Spleen (tissue), 11 donors: ENCODE data around the gene SHISA9. TPM values are rescaled to one million over a fixed set of nuclear protein-coding genes. Genes with fewer than 3 reads are reported as not detected.

ENCODE experiments used
- DNase-seq: peaks from one replicate; pipeline ENCODE4 v3.0.0-alpha.2; 2020
- H3K27ac ChIP-seq, 8 donors: fragments of 200-600 bp; sonication (generic) in 7 of 8; 1 replicate in 4 of 8; 2 replicates in 4 of 8; pipeline versions ENCODE4 v1.5.0 to v1.8.0; 2016 to 2021; ENCODE audit warnings: inconsistent platforms in 4 of 8, mild to moderate bottlenecking in 4 of 8, moderate library complexity in 1 of 8
- H3K27me3 ChIP-seq, 7 donors: fragments of 200-600 bp; sonication (generic) in 6 of 7; replicated peaks in 1 of 7; 1 replicate in 4 of 7; 2 replicates in 3 of 7; pipeline versions ENCODE4 v1.5.0 to v1.8.0; 2016 to 2021; ENCODE audit warnings: inconsistent platforms in 3 of 7, mild to moderate bottlenecking in 1 of 7
- H3K36me3 ChIP-seq, 6 donors: fragments of 200-600 bp; sonication (generic) in 5 of 6; 1 replicate in 4 of 6; 2 replicates in 2 of 6; pipeline versions ENCODE4 v1.5.0 to v1.8.0; 2016 to 2021; ENCODE audit warnings: inconsistent platforms in 2 of 6
- H3K4me1 ChIP-seq, 6 donors: fragments of 200-600 bp; sonication (generic) in 5 of 6; 1 replicate in 3 of 6; 2 replicates in 3 of 6; pipeline versions ENCODE4 v1.5.0 to v1.8.0; 2016 to 2021; ENCODE audit warnings: inconsistent platforms in 3 of 6
- H3K4me3 ChIP-seq, 8 donors: fragments of 200-600 bp; sonication (generic) in 7 of 8; 1 replicate in 4 of 8; 2 replicates in 4 of 8; pipeline versions ENCODE4 v1.5.0 to v1.8.0; 2016 to 2021; ENCODE audit warnings: inconsistent platforms in 4 of 8, mild to moderate bottlenecking in 4 of 8, moderate library complexity in 2 of 8
- H3K9me3 ChIP-seq, 8 donors: fragments of 200-600 bp; sonication (generic) in 7 of 8; 1 replicate in 4 of 8; 2 replicates in 4 of 8; pipeline versions ENCODE4 v1.5.0 to v1.8.0; 2016 to 2021; ENCODE audit warnings: inconsistent platforms in 4 of 8
- CTCF ChIP-seq, 11 experiments: fragments of 200-600 bp in 7 of 11; fragments of 450-650 bp in 4 of 11; sonication (generic) in 4 of 11; IDR thresholded peaks in 8 of 11; conservative IDR thresholded peaks in 3 of 11; 1 replicate in 7 of 11; 2 replicates in 4 of 11; pipeline versions ENCODE4 v1.4.0 to v1.8.0; 2016 to 2021; ENCODE audit warnings: antibody characterized with exemption in 11 of 11, inconsistent platforms in 4 of 11, mild to moderate bottlenecking in 1 of 11
- POLR2A ChIP-seq, 3 donors: fragments of 450-650 bp; IDR thresholded peaks; one replicate each; pipeline ENCODE4 v1.5.1; 2017; ENCODE audit warnings: antibody characterized with exemption in 3 of 3, mild to moderate bottlenecking in 1 of 3
- POLR2AphosphoS5 ChIP-seq, 3 donors: sonication (generic); formaldehyde crosslinking; IDR thresholded peaks; one replicate each; pipeline ENCODE4 v1.5.1; 2017; ENCODE audit warnings: antibody characterized with exemption in 3 of 3
- WGBS, 5 donors: extraction: QIAGEN DNeasy Blood & Tissue Kit in 3 of 5; methylation state at CpG; one replicate each; pipeline versions ENCODE4 v1.1.5 to v1.1.7; 2013 to 2018; 5-methylcytosine and 5-hydroxymethylcytosine counted together
- intact Hi-C: fragments of 100-400 bp; cut with DNase I; formaldehyde crosslinking; loops from one replicate; pipeline ENCODE4 v1.15.0; 2023; ENCODE audit warnings: low total_unique reads
- polyA plus RNA-seq, 3 donors: library from polyadenylated mRNA; stranded (reverse); fragments of 200-250 nt; gene quantifications; one replicate each; pipeline ENCODE4 v1.2.1, GENCODE V29; 2013
- total RNA-seq, 7 donors: library from RNA; depleted of rRNA in 3 of 7; stranded (reverse); fragments of >200 nt in 3 of 7; fragmentation: NEBNext Ultra II Directional in 4 of 7; extraction: Animal tissue kit (Norgen Biotek cat#: 25700) in 4 of 7; gene quantifications; one replicate each; pipeline versions ENCODE4 v1.1.0 to v1.2.1, GENCODE V29; 2016 to 2021
- donor health status: healthy with polysubstance abuse.
- donor health status: DM: no; HTN: no; CAD: no; lungs with moderate emphysema.
- donor health status: DM: no; HTN: no; CAD: no.
- donor health status: Bipolar disorder and iron deficiency.
- donor health status: healthy.
- donor health status: DM: no; HTN: no; CAD: no.
- donor health status: DM: yes; HTN: yes; CAD: no.

SHISA9 gene
- total and polyA plus RNA-seq, 10 donors = 0.02 to 0.17 (median 0.05) TPM; not detected in 4

- Histone ChIP-seq H3K36me3 (no peaks in the 10 kb centered on the region), H3K4me3 (no peak overlapping the region), H3K9me3 (peaks cover 0 to 35% (median 3%) of the 10 kb centered on the region in 8 donors), H3K27me3 (peaks cover 0 to 4% (median 0%) of the 10 kb centered on the region in 7 donors), H3K4me1 (no peaks in the 10 kb centered on the region), H3K27ac (no peak overlapping the region)
- 75 to 91% (median 78%) methylated on average over 3 of the region's 3 CpGs for WGBS, 5 donors
- intact Hi-C loops = no loop called here
- no peak for DNase-seq
- TF ChIP-seq POLR2A (IDR thresholded peaks at IDR 0.05) = no peak
These were observed 154.1 kb downstream of the SHISA9 start for GRCh38 chr16:13055480-13055879.

DNA sequence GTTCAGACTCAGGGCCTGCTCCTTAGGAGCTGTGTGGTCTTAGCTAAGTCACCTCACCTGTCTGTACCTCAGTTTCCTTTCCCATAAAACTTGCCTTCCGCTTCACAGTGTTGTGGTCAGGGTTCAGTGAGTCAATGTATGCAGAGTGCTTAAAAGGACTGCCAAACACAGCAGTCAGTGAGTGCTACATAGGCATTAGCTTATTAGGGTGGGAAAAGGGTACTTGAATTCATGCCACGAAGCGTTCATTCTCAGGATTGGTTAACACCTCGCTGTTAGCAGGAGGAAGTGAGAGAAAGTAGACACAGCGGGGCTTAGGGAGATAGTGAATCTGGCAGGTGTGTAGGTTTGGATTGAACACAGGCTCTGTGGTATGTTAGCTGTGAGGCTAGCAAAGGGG lies 155.2 kb downstream of the SHISA9 start:
- Histone ChIP-seq H3K27me3 (peaks cover 0 to 4% (median 0%) of the 10 kb centered on the region in 7 donors), H3K36me3 (no peaks in the 10 kb centered on the region), H3K4me3 (no peak overlapping the region), H3K27ac (no peak overlapping the region), H3K9me3 (peaks cover 0 to 27% (median 0%) of the 10 kb centered on the region in 8 donors), H3K4me1 (no peaks in the 10 kb centered on the region)
- 74 to 82% (median 76%) methylated on average over 5 of the region's 5 CpGs for WGBS, 5 donors
- intact Hi-C loops = no loop called here
- TF ChIP-seq POLR2A (IDR thresholded peaks at IDR 0.05) (no peak), POLR2AphosphoS5 (IDR thresholded peaks at IDR 0.05) (no peak), CTCF (IDR thresholded peaks at IDR 0.05 in 8 of 11, conservative IDR thresholded peaks at IDR 0.05 in 3 of 11) (no peak)
- DNase-seq = no peak

- TF ChIP-seq POLR2A (IDR thresholded peaks at IDR 0.05) (no peak), CTCF (IDR thresholded peaks at IDR 0.05 in 8 of 11, conservative IDR thresholded peaks at IDR 0.05 in 3 of 11) (no peak), POLR2AphosphoS5 (IDR thresholded peaks at IDR 0.05) (no peak)
- no peaks in the 10 kb centered on the region for H3K4me1 ChIP-seq
- no peak overlapping the region for H3K27ac ChIP-seq
- no peak overlapping the region for H3K4me3 ChIP-seq
- H3K36me3 ChIP-seq = no peaks in the 10 kb centered on the region
- intact Hi-C loops = no loop called here
- DNase-seq = no peak
- H3K27me3 ChIP-seq = peaks cover 0 to 4% (median 0%) of the 10 kb centered on the region in 7 donors
- WGBS, 5 donors = 71 to 77% (median 73%) methylated on average over 13 of the region's 13 CpGs
- peaks cover 0 to 18% (median 4%) of the 10 kb centered on the region in 8 donors for H3K9me3 ChIP-seq
These were observed 159.5 kb downstream of the SHISA9 start for GRCh38 chr16:13060932-13061331.

DNA sequence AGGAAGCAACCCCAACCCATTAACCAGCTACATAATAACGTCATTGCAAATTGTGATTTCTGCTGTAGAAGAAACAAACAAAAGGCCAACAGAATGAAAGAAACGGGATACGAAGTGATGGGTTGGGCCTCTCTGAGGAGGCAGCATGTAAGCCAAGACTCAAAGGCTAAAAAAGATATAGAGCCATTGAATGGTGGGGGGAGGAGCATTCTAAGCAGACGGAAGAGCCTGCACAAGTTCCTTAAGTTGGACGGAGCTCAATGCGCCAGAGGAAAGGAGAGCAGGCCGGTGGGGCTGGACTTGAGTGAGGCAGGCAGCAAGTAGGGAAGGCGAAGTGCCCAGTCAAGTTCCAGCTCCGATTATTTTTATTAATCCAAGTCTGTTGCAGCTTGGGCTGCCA lies 160.3 kb downstream of the SHISA9 start:
- WGBS, 5 donors = 64 to 73% (median 68%) methylated on average over 9 of the region's 9 CpGs

More for the DNA sequence above, 160.3 kb downstream of the SHISA9 start:
- H3K4me3 ChIP-seq = no peak overlapping the region
- DNase-seq = no peak
- H3K27ac ChIP-seq = no peak overlapping the region
- no peaks in the 10 kb centered on the region for H3K4me1 ChIP-seq
- intact Hi-C loops = no loop called here
- TF ChIP-seq POLR2A (IDR thresholded peaks at IDR 0.05) = no peak
- no peak for TF ChIP-seq POLR2AphosphoS5 (IDR thresholded peaks at IDR 0.05)
- no peak for TF ChIP-seq CTCF (IDR thresholded peaks at IDR 0.05 in 8 of 11, conservative IDR thresholded peaks at IDR 0.05 in 3 of 11)
- peaks cover 0 to 4% (median 0%) of the 10 kb centered on the region in 7 donors for H3K27me3 ChIP-seq
- H3K36me3 ChIP-seq = no peaks in the 10 kb centered on the region
- H3K9me3 ChIP-seq = peaks cover 0 to 25% (median 7%) of the 10 kb centered on the region in 8 donors
